ENCODE data around the gene TRABD2B.

The TRABD2B gene

GRCh38 chr1:47788761-47789160, 208.4 kb downstream of the TRABD2B start:
- no peak for DNase-seq

GRCh38 chr1:47787560-47787959, 209.6 kb downstream of the TRABD2B start:
- DNase-seq: no peak

GRCh38 chr1:47786316-47786715, 210.9 kb downstream of the TRABD2B start:
- no peak for DNase-seq

- no peak for DNase-seq
These were observed 211.5 kb downstream of the TRABD2B start for GRCh38 chr1:47785561-47786271.

GRCh38 chr1:47785118-47785517, 212.1 kb downstream of the TRABD2B start:
- DNase-seq: no peak

GRCh38 chr1:47784497-47784822, 212.7 kb downstream of the TRABD2B start:
- no peak for DNase-seq

GRCh38 chr1:47783638-47784496, 213.3 kb downstream of the TRABD2B start:
- DNase-seq: no peak

- no peak for DNase-seq
These were observed 214.6 kb downstream of the TRABD2B start for GRCh38 chr1:47782414-47783166.

GRCh38 chr1:47781171-47781959, 215.8 kb downstream of the TRABD2B start:
- DNase-seq: no peak

- DNase-seq: no peak
These were observed 216.7 kb downstream of the TRABD2B start for GRCh38 chr1:47780469-47780995.

- DNase-seq: no peak
These were observed 217.6 kb downstream of the TRABD2B start for GRCh38 chr1:47779613-47780012.

GRCh38 chr1:47778280-47778679, 218.9 kb downstream of the TRABD2B start:
- DNase-seq: no peak

GRCh38 chr1:47777322-47777721, 219.9 kb downstream of the TRABD2B start:
- no peak for DNase-seq

- DNase-seq: no peak
These were observed 220.5 kb downstream of the TRABD2B start for GRCh38 chr1:47776667-47777131.

GRCh38 chr1:47774986-47775834, 222.0 kb downstream of the TRABD2B start:
- DNase-seq: no peak

GRCh38 chr1:47772960-47773682, 224.1 kb downstream of the TRABD2B start:
- DNase-seq: no peak

GRCh38 chr1:47772281-47772680, 224.9 kb downstream of the TRABD2B start:
- no peak for DNase-seq

- DNase-seq: no peak
These were observed 225.4 kb downstream of the TRABD2B start for GRCh38 chr1:47771751-47772150.

- no peak for DNase-seq
These were observed 227.2 kb downstream of the TRABD2B start for GRCh38 chr1:47769983-47770382.

- no peak for DNase-seq
These were observed 227.9 kb downstream of the TRABD2B start for GRCh38 chr1:47769295-47769694.

GRCh38 chr1:47767741-47768100, 229.5 kb downstream of the TRABD2B start:
- DNase-seq: no peak

All from activated CD4-positive, alpha-beta T cell treated with anti-CD3 and anti-CD28 coated beads, Interleukin-10, Interleukin-2, amounts not matched to agents 100 ng/mL and 50 ng/mL, durations not matched to agents 16 hours and 8 hours (primary cell).